ENCODE data around the gene FBN2.

Gene FBN2

GRCh38 chr5:128304088-128304487 is 234.0 kb downstream of the FBN2 start:
- ATAC-seq, result peak; percentile 47; the same call in 2 of the 3 replicates
- TF ChIP-seq, protein P1, sequence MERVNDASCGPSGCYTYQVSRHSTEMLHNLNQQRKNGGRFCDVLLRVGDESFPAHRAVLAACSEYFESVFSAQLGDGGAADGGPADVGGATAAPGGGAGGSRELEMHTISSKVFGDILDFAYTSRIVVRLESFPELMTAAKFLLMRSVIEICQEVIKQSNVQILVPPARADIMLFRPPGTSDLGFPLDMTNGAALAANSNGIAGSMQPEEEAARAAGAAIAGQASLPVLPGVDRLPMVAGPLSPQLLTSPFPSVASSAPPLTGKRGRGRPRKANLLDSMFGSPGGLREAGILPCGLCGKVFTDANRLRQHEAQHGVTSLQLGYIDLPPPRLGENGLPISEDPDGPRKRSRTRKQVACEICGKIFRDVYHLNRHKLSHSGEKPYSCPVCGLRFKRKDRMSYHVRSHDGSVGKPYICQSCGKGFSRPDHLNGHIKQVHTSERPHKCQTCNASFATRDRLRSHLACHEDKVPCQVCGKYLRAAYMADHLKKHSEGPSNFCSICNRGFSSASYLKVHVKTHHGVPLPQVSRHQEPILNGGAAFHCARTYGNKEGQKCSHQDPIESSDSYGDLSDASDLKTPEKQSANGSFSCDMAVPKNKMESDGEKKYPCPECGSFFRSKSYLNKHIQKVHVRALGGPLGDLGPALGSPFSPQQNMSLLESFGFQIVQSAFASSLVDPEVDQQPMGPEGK (CRISPR knock-in tag; IDR thresholded peaks at IDR 0.05; ENCODE audit: borderline replicate concordance), result no peak
- TF ChIP-seq ZNF70 (CRISPR knock-in tag; IDR thresholded peaks at IDR 0.05), result no peak
- no peak for TF ChIP-seq ZNF8 (CRISPR knock-in tag; IDR thresholded peaks at IDR 0.05)
- TF ChIP-seq PPARA (CRISPR knock-in tag; IDR thresholded peaks at IDR 0.05; ENCODE audit: borderline replicate concordance), result no peak

GRCh38 chr5:128303593-128303992 is 234.5 kb downstream of the FBN2 start:
- no peak for TF ChIP-seq POU6F1 (CRISPR knock-in tag; IDR thresholded peaks at IDR 0.05; ENCODE audit: borderline replicate concordance, low read depth)
- TF ChIP-seq, protein P1 (CRISPR knock-in tag; IDR thresholded peaks at IDR 0.05; ENCODE audit: borderline replicate concordance), result no peak
- TF ChIP-seq, protein P2, sequence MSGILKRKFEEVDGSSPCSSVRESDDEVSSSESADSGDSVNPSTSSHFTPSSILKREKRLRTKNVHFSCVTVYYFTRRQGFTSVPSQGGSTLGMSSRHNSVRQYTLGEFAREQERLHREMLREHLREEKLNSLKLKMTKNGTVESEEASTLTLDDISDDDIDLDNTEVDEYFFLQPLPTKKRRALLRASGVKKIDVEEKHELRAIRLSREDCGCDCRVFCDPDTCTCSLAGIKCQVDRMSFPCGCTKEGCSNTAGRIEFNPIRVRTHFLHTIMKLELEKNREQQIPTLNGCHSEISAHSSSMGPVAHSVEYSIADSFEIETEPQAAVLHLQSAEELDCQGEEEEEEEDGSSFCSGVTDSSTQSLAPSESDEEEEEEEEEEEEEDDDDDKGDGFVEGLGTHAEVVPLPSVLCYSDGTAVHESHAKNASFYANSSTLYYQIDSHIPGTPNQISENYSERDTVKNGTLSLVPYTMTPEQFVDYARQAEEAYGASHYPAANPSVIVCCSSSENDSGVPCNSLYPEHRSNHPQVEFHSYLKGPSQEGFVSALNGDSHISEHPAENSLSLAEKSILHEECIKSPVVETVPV (CRISPR knock-in tag; IDR thresholded peaks at IDR 0.05), result no peak
- TF ChIP-seq ZFP30 (CRISPR knock-in tag; IDR thresholded peaks at IDR 0.05), result no peak
- TF ChIP-seq BACH2 (CRISPR knock-in tag; IDR thresholded peaks at IDR 0.05; ENCODE audit: borderline replicate concordance), result no peak
- TF ChIP-seq ZNF565 (CRISPR knock-in tag; conservative IDR thresholded peaks at IDR 0.05; ENCODE audit: low read depth), result no peak
- TF ChIP-seq OSR1 (CRISPR knock-in tag; IDR thresholded peaks at IDR 0.05), result no peak
- no peak for TF ChIP-seq PPARA (CRISPR knock-in tag; IDR thresholded peaks at IDR 0.05; ENCODE audit: borderline replicate concordance)
- no peak for TF ChIP-seq CSDC2 (CRISPR knock-in tag; IDR thresholded peaks at IDR 0.05)
- no peak for TF ChIP-seq ESRRG (CRISPR knock-in tag; IDR thresholded peaks at IDR 0.05)
- no peak for TF ChIP-seq ARNTL (CRISPR knock-in tag; IDR thresholded peaks at IDR 0.05; ENCODE audit: borderline replicate concordance, low read depth)
- no peak for TF ChIP-seq GLIS3 (CRISPR knock-in tag; IDR thresholded peaks at IDR 0.05)
- no peak for TF ChIP-seq ZFP3 (CRISPR knock-in tag; IDR thresholded peaks at IDR 0.05)
- TF ChIP-seq RARB (CRISPR knock-in tag; IDR thresholded peaks at IDR 0.05), result no peak
- no peak for TF ChIP-seq TOX (CRISPR knock-in tag; IDR thresholded peaks at IDR 0.05; ENCODE audit: borderline replicate concordance)
- TF ChIP-seq ZC3H10 (CRISPR knock-in tag; IDR thresholded peaks at IDR 0.05), result no peak
- TF ChIP-seq SNAI2 (CRISPR knock-in tag; IDR thresholded peaks at IDR 0.05), result no peak
- TF ChIP-seq, protein P3, sequence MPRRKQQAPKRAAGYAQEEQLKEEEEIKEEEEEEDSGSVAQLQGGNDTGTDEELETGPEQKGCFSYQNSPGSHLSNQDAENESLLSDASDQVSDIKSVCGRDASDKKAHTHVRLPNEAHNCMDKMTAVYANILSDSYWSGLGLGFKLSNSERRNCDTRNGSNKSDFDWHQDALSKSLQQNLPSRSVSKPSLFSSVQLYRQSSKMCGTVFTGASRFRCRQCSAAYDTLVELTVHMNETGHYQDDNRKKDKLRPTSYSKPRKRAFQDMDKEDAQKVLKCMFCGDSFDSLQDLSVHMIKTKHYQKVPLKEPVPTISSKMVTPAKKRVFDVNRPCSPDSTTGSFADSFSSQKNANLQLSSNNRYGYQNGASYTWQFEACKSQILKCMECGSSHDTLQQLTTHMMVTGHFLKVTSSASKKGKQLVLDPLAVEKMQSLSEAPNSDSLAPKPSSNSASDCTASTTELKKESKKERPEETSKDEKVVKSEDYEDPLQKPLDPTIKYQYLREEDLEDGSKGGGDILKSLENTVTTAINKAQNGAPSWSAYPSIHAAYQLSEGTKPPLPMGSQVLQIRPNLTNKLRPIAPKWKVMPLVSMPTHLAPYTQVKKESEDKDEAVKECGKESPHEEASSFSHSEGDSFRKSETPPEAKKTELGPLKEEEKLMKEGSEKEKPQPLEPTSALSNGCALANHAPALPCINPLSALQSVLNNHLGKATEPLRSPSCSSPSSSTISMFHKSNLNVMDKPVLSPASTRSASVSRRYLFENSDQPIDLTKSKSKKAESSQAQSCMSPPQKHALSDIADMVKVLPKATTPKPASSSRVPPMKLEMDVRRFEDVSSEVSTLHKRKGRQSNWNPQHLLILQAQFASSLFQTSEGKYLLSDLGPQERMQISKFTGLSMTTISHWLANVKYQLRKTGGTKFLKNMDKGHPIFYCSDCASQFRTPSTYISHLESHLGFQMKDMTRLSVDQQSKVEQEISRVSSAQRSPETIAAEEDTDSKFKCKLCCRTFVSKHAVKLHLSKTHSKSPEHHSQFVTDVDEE (CRISPR knock-in tag; IDR thresholded peaks at IDR 0.05), result no peak
- TF ChIP-seq, protein P4, sequence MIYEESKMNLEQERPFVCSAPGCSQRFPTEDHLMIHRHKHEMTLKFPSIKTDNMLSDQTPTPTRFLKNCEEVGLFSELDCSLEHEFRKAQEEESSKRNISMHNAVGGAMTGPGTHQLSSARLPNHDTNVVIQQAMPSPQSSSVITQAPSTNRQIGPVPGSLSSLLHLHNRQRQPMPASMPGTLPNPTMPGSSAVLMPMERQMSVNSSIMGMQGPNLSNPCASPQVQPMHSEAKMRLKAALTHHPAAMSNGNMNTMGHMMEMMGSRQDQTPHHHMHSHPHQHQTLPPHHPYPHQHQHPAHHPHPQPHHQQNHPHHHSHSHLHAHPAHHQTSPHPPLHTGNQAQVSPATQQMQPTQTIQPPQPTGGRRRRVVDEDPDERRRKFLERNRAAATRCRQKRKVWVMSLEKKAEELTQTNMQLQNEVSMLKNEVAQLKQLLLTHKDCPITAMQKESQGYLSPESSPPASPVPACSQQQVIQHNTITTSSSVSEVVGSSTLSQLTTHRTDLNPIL (CRISPR knock-in tag; IDR thresholded peaks at IDR 0.05; ENCODE audit: low read depth), result no peak
- ATAC-seq, result no peak

All from SK-N-SH treated with all-trans-retinoic acid at 6 μM for 48 hours (cell line).